Stimulated activated CD4-positive, alpha-beta T cell treated with anti-CD3 and anti-CD28 coated beads, Interleukin-12 subunit alpha, Interleukin-12 subunit beta, amount 100 ng/mL, for 48 hours (primary cell): Measurements from ENCODE around the gene LCE5A.
"Not testable (repeated sequence)": the region's sequence is repeated elsewhere in the genome, so short reads cannot be mapped to it uniquely, and the experiment has no call there.

Experiments
- DNase-seq, 3 donors: peaks; one replicate each; pipeline ENCODE4 v3.0.0-alpha.2; 2020; ENCODE audit warnings: low read depth in 2 of 3, low spot score in 1 of 3

The LCE5A gene

GRCh38 chr1:152510503-152510902 lies at the start of gene LCE5A:
Gene LCE5A (plus strand): TSS chr1:152510803. CDS start chr1:152511535, 732 bp downstream.
- DNase-seq, result no peak

GRCh38 chr1:152461544-152461943 lies 49.1 kb upstream of the LCE5A start:
- peak; percentile 15 to 60 (median 38) for DNase-seq

- DNase-seq, result no peak
These were observed 48.0 kb upstream of the LCE5A start for GRCh38 chr1:152462636-152463035.

- DNase-seq, result no peak
These were observed 44.4 kb upstream of the LCE5A start for GRCh38 chr1:152466217-152466616.

- no peak for DNase-seq
These were observed 36.6 kb upstream of the LCE5A start for GRCh38 chr1:152473887-152474537.

GRCh38 chr1:152479792-152480595 lies 30.6 kb upstream of the LCE5A start:
- peak; percentile 48 to 71 (median 64) for DNase-seq

GRCh38 chr1:152481869-152482664 lies 28.5 kb upstream of the LCE5A start:
- DNase-seq, result no peak

- no peak for DNase-seq
These were observed 24.1 kb upstream of the LCE5A start for GRCh38 chr1:152486400-152487006.

- DNase-seq, result no peak
These were observed 22.7 kb upstream of the LCE5A start for GRCh38 chr1:152487871-152488270.

- DNase-seq, result not testable (repeated sequence)
These were observed 19.1 kb upstream of the LCE5A start for GRCh38 chr1:152491537-152491936.

GRCh38 chr1:152495066-152495675 lies 15.4 kb upstream of the LCE5A start:
- peak in 2 of 3 donors; percentile 26 to 44 for DNase-seq

GRCh38 chr1:152497273-152497672 lies 13.3 kb upstream of the LCE5A start:
- no peak for DNase-seq

- no peak for DNase-seq
These were observed 8.9 kb upstream of the LCE5A start for GRCh38 chr1:152501704-152502103.

- DNase-seq, result no peak
These were observed 8.0 kb upstream of the LCE5A start for GRCh38 chr1:152502496-152503180.

- no peak for DNase-seq
These were observed 5.5 kb upstream of the LCE5A start for GRCh38 chr1:152505083-152505482.

GRCh38 chr1:152506899-152507498 lies 3.6 kb upstream of the LCE5A start:
- no peak for DNase-seq

- no peak for DNase-seq
These were observed 993 bp downstream of the LCE5A start for GRCh38 chr1:152511596-152511995.

- DNase-seq, result no peak
These were observed 2.5 kb downstream of the LCE5A start for GRCh38 chr1:152513081-152513480.

GRCh38 chr1:152514715-152515433 lies 4.3 kb downstream of the LCE5A start:
- no peak for DNase-seq
